Coronary artery (tissue), 2 donors: Measurements from ENCODE around the gene ACACA.

ENCODE experiments used
- DNase-seq: peaks from one replicate; pipeline ENCODE4 v3.0.0-alpha.2; 2017; ENCODE audit warnings: low spot score
- H3K27ac ChIP-seq, 2 donors: fragments of 200-600 bp; sonication (generic); one replicate each; pipeline ENCODE4 v1.5.1; 2016 to 2019
- H3K4me3 ChIP-seq: fragments of 200-600 bp; sonication (generic); 2 replicates; pipeline ENCODE4 v1.5.1; 2016; ENCODE audit warnings: mild to moderate bottlenecking, moderate library complexity
- CTCF ChIP-seq: fragments of 200-600 bp; sonication (generic); IDR thresholded peaks from one replicate; pipeline ENCODE4 v1.5.1; 2019; ENCODE audit warnings: antibody characterized with exemption

Gene ACACA

GRCh38 chr17:37255432-37255831 lies 151.2 kb downstream of the ACACA start:
- no peak for TF ChIP-seq CTCF
- Histone ChIP-seq H3K27ac (no peak overlapping the region), H3K4me3 (no peak overlapping the region)
- DNase-seq = no peak

GRCh38 chr17:37247825-37248224 lies 158.8 kb downstream of the ACACA start:
- Histone ChIP-seq H3K4me3 (no peak overlapping the region), H3K27ac (no peak overlapping the region)
- no peak for TF ChIP-seq CTCF
- DNase-seq = no peak

- H3K4me3 ChIP-seq = no peak overlapping the region
These were observed 160.6 kb downstream of the ACACA start for GRCh38 chr17:37246085-37246484.

GRCh38 chr17:37240381-37240780 lies 166.3 kb downstream of the ACACA start:
- no peak for TF ChIP-seq CTCF
- DNase-seq = no peak
- Histone ChIP-seq H3K4me3 (no peak overlapping the region), H3K27ac (no peak overlapping the region)

More at GRCh38 chr17:37246085-37246484, 160.6 kb downstream of the ACACA start:
- no peak overlapping the region for H3K27ac ChIP-seq
- DNase-seq = no peak
- no peak for TF ChIP-seq CTCF

GRCh38 chr17:37239690-37240334 lies 166.8 kb downstream of the ACACA start:
- H3K4me3 ChIP-seq = no peak overlapping the region
- no peak overlapping the region for H3K27ac ChIP-seq
- TF ChIP-seq CTCF = peak; percentile 20
- DNase-seq = no peak

- H3K27ac ChIP-seq = no peak overlapping the region
- H3K4me3 ChIP-seq = no peak overlapping the region
- TF ChIP-seq CTCF = no peak
- no peak for DNase-seq
These were observed 172.5 kb downstream of the ACACA start for GRCh38 chr17:37234106-37234505.

- H3K4me3 ChIP-seq = no peak overlapping the region
- no peak overlapping the region for H3K27ac ChIP-seq
- no peak for TF ChIP-seq CTCF
- DNase-seq = no peak
These were observed 173.6 kb downstream of the ACACA start for GRCh38 chr17:37233036-37233435.
